ENCODE data around the gene CYP26C1. TPM values are rescaled to one million over a fixed set of nuclear protein-coding genes. Genes with fewer than 3 reads are reported as not detected.

CYP26C1 gene
- total RNA-seq, 1 experiment from 2014 or later = 0.46 TPM

- no peaks in the 10 kb centered on the region for H3K9me3 ChIP-seq (ENCODE audit: insufficient read depth, low read depth)
- no peak overlapping the region for H3K4me3 ChIP-seq
- H4K20me1 ChIP-seq (ENCODE audit: insufficient read depth) = no peaks in the 10 kb centered on the region
- intact Hi-C loops (cut with micrococcal nuclease; ENCODE audit: unreplicated experiment) = loop anchor here (5.0 to 10.0 kb wide), 3 partner anchors 67 to 440 kb away; no protein-coding TSS in a partner anchor
- H3K36me3 ChIP-seq (ENCODE audit: low read depth) = no peaks in the 10 kb centered on the region
- H3K79me2 ChIP-seq (ENCODE audit: low read depth) = no peaks in the 10 kb centered on the region
- H3K4me1 ChIP-seq (replicated peaks; ENCODE audit: insufficient read depth) = peaks cover 23% of the 10 kb centered on the region; the same call in 1 of the 2 replicates
- TF ChIP-seq EZH2 (IDR thresholded peaks at IDR 0.05; ENCODE audit: low read depth) (no peak), CTCF (conservative IDR thresholded peaks at IDR 0.05) (no peak)
- no peaks in the 10 kb centered on the region for H3F3A ChIP-seq (ENCODE audit: insufficient read depth, low read depth)
- H2AFZ ChIP-seq = no peak overlapping the region
- H3K27me3 ChIP-seq (ENCODE audit: insufficient read depth, low read depth) = no peaks in the 10 kb centered on the region
- BruUV-seq (replicated peaks) = no TSS peak
- CTCF ChIA-PET = no interaction called here
- no peak overlapping the region for H3K27ac ChIP-seq
- H3K9me2 ChIP-seq (ENCODE audit: insufficient read depth) = no peaks in the 10 kb centered on the region
- POLR2A ChIA-PET (ENCODE audit: unreplicated experiment) = interaction anchor here (0.6 kb wide), 1 partner anchor 33 kb away, joined by 3 read pairs; no protein-coding TSS in a partner anchor
- peak overlapping the region; percentile 92 for H3K4me2 ChIP-seq
- DNase-seq = no peak
Observed at GRCh38 chr10:93074597-93075368, 14.2 kb downstream of the CYP26C1 start.

GRCh38 chr10:93075369-93076221, 15.0 kb downstream of the CYP26C1 start:
- BruUV-seq (replicated peaks) = no TSS peak
- H3K79me2 ChIP-seq (ENCODE audit: low read depth) = no peaks in the 10 kb centered on the region
- H4K20me1 ChIP-seq (ENCODE audit: insufficient read depth) = no peaks in the 10 kb centered on the region
- no peak for TF ChIP-seq CTCF (conservative IDR thresholded peaks at IDR 0.05)
- no peak for TF ChIP-seq EZH2 (IDR thresholded peaks at IDR 0.05; ENCODE audit: low read depth)
- H3K27ac ChIP-seq = no peak overlapping the region
- H3K4me3 ChIP-seq = no peak overlapping the region
- H3K4me1 ChIP-seq (replicated peaks; ENCODE audit: insufficient read depth) = peaks cover 16% of the 10 kb centered on the region; the same call in 1 of the 2 replicates
- no peak for DNase-seq
- POLR2A ChIA-PET (ENCODE audit: unreplicated experiment) = no interaction called here
- CTCF ChIA-PET = no interaction called here
- H3K9me2 ChIP-seq (ENCODE audit: insufficient read depth) = no peaks in the 10 kb centered on the region
- no peaks in the 10 kb centered on the region for H3K9me3 ChIP-seq (ENCODE audit: insufficient read depth, low read depth)
- intact Hi-C loops (cut with micrococcal nuclease; ENCODE audit: unreplicated experiment) = loop anchor here (10.0 kb wide), 1 partner anchor 439 kb away; no protein-coding TSS in a partner anchor
- no peaks in the 10 kb centered on the region for H3K36me3 ChIP-seq (ENCODE audit: low read depth)
- no peak overlapping the region for H3K4me2 ChIP-seq
- H2AFZ ChIP-seq = no peak overlapping the region
- H3F3A ChIP-seq (ENCODE audit: insufficient read depth, low read depth) = no peaks in the 10 kb centered on the region
- no peaks in the 10 kb centered on the region for H3K27me3 ChIP-seq (ENCODE audit: insufficient read depth, low read depth)

- no peak overlapping the region for H3K27ac ChIP-seq
- H3K36me3 ChIP-seq (ENCODE audit: low read depth) = no peaks in the 10 kb centered on the region
- H3K4me3 ChIP-seq = no peak overlapping the region
- H3K4me1 ChIP-seq (replicated peaks; ENCODE audit: insufficient read depth) = 0 out of 2 replicates have a peak, but pooled peaks cover 10% of the 10 kb centered on the region
- TF ChIP-seq EZH2 (IDR thresholded peaks at IDR 0.05; ENCODE audit: low read depth) (no peak), CTCF (conservative IDR thresholded peaks at IDR 0.05) (no peak)
- H2AFZ ChIP-seq = no peak overlapping the region
- no peaks in the 10 kb centered on the region for H3K79me2 ChIP-seq (ENCODE audit: low read depth)
- H3K9me3 ChIP-seq (ENCODE audit: insufficient read depth, low read depth) = no peaks in the 10 kb centered on the region
- no peak for DNase-seq
- ChIA-PET CTCF (interaction anchor here (0.6 to 0.7 kb wide), 2 partner anchors 220 to 225 kb away, joined by 3 to 8 read pairs; no protein-coding TSS in a partner anchor), POLR2A (ENCODE audit: unreplicated experiment) (interaction anchor here (0.5 to 0.7 kb wide), 4 partner anchors 39 to 357 kb away, joined by 3 to 19 read pairs (median 8); no protein-coding TSS in a partner anchor)
- no TSS peak for BruUV-seq (replicated peaks)
- intact Hi-C loops (cut with micrococcal nuclease; ENCODE audit: unreplicated experiment) = loop anchor here (10.0 kb wide), 1 partner anchor 438 kb away; no protein-coding TSS in a partner anchor
- no peaks in the 10 kb centered on the region for H3K9me2 ChIP-seq (ENCODE audit: insufficient read depth)
- H3K4me2 ChIP-seq = no peak overlapping the region
- H4K20me1 ChIP-seq (ENCODE audit: insufficient read depth) = no peaks in the 10 kb centered on the region
- no peaks in the 10 kb centered on the region for H3K27me3 ChIP-seq (ENCODE audit: insufficient read depth, low read depth)
- no peaks in the 10 kb centered on the region for H3F3A ChIP-seq (ENCODE audit: insufficient read depth, low read depth)
Observed at GRCh38 chr10:93076871-93077270, 16.3 kb downstream of the CYP26C1 start.

Data from PC-9 (cell line).